Calu3 (cell line): Measurements from ENCODE around the gene ZNF76. TPM values are rescaled to one million over a fixed set of nuclear protein-coding genes. Genes with fewer than 3 reads are reported as not detected.

Experiments
- Bru-seq: library from RNA; stranded (reverse); fragments of 400-500 nt; gene quantifications from one replicate; lab custom pipeline; 2021; lab: Mats Ljungman, UMichigan
- BruChase-seq, 2 experiments: library from RNA; stranded (reverse); fragments of 400-500 nt; gene quantifications; one replicate each; lab custom pipeline; 2021; lab: Mats Ljungman, UMichigan
- BruUV-seq: library from RNA; stranded (reverse); fragments of 400-500 nt; replicated peaks from 2 replicates; lab custom pipeline; 2021; lab: Mats Ljungman, UMichigan
- CTCF ChIA-PET: fragments of 300-600 bp; sonication (Branson Sonifier 250); formaldehyde crosslinking; loops from one replicate; lab custom pipeline; 2022; ENCODE audit warnings: antibody characterized with exemption; lab: Charles Lee
- DNase-seq: peaks from one replicate; pipeline ENCODE4 v3.0.0; 2022
- H3K27ac Mint-ChIP-seq: one replicate; pipeline ENCODE4 v1.8.0; 2022; ENCODE audit warnings: mixed read lengths; ENCODE audit not compliant: unreplicated experiment
- H3K27me3 Mint-ChIP-seq: one replicate; pipeline ENCODE4 v1.8.0; 2022; ENCODE audit warnings: mixed read lengths; ENCODE audit not compliant: unreplicated experiment
- H3K36me3 Mint-ChIP-seq: one replicate; pipeline ENCODE4 v1.8.0; 2022; ENCODE audit warnings: mild to moderate bottlenecking, moderate library complexity, mixed read lengths; ENCODE audit not compliant: insufficient read depth, unreplicated experiment
- H3K4me1 Mint-ChIP-seq: one replicate; pipeline ENCODE4 v1.8.0; 2022; ENCODE audit warnings: mild to moderate bottlenecking, low read depth, mixed read lengths; ENCODE audit not compliant: unreplicated experiment
- H3K4me3 Mint-ChIP-seq: one replicate; pipeline ENCODE4 v1.8.0; 2022; ENCODE audit warnings: mild to moderate bottlenecking, low read depth, moderate library complexity, mixed read lengths; ENCODE audit not compliant: unreplicated experiment
- H3K9me3 Mint-ChIP-seq: one replicate; pipeline ENCODE4 v1.8.0; 2022; ENCODE audit warnings: low read depth, mixed read lengths; ENCODE audit not compliant: unreplicated experiment
- CTCF ChIP-seq: fragments of 200-600 bp; IDR thresholded peaks from one replicate; pipeline ENCODE4 v1.8.0; 2022; ENCODE audit warnings: antibody characterized with exemption; ENCODE audit not compliant: unreplicated experiment
- intact Hi-C: fragments of 100-400 bp; cut with micrococcal nuclease; formaldehyde crosslinking; loops from one replicate; pipeline ENCODE4 v1.10.0; 2022; ENCODE audit not compliant: unreplicated experiment
- long read RNA-seq: library from polyadenylated mRNA; stranded (forward); transcript quantifications from one replicate; pipeline ENCODE4 v2.0.0, GENCODE V29; 2022
- total RNA-seq: library from RNA; stranded (reverse); gene quantifications from 2 replicates; pipeline ENCODE4 v1.2.3, GENCODE V29; 2022

Gene ZNF76
- total RNA-seq: 52.0 and 60.0 TPM in 2 replicates
- Bru-seq, nascent RNA: percentile 76 among the genes with signal in this experiment
- percentile 77 among the genes with signal in this experiment for BruChase-seq, experiment 1, labeled RNA remaining after a 6-hour chase
- BruChase-seq, experiment 2, labeled RNA remaining after a 2-hour chase: percentile 79 among the genes with signal in this experiment
- long read RNA-seq, transcript ZNF76-203 (14 exons, 2,716 nt): major isoform, 11 of 49 reads
- long read RNA-seq, transcript ZNF76-202 (13 exons, 2,447 nt): minor isoform, 6 of 49 reads
- long read RNA-seq, partial matches to known transcripts: 16 of 49 reads
- long read RNA-seq, other reads (novel, unspliced or antisense): 16 of 49 reads

- peak within 1 kb of the TSS; percentile 98 for H3K4me3 Mint-ChIP-seq
- H3K36me3 Mint-ChIP-seq: peaks cover 29% of the 10 kb centered on the region
- no peaks in the 10 kb centered on the region for H3K9me3 Mint-ChIP-seq
- TF ChIP-seq CTCF: no peak
- peak within 1 kb of the TSS; percentile 99 for H3K27ac Mint-ChIP-seq
- intact Hi-C loops: no loop called here
- no peaks in the 10 kb centered on the region for H3K27me3 Mint-ChIP-seq
- CTCF ChIA-PET: interaction anchor here (0.5 to 2.2 kb wide), 13 partner anchors 10 to 651 kb away, joined by 3 to 11 read pairs (median 4); partner anchors contain the start of gene TAF11
- BruUV-seq: no TSS peak
- peak; percentile 100 for DNase-seq
- peaks cover 39% of the 10 kb centered on the region for H3K4me1 Mint-ChIP-seq
Observed at GRCh38 chr6:35259194-35259947, at the start of gene ZNF76. TSS of gene ZNF76 (plus strand) at chr6:35259735. CDS start at chr6:35281152, 21,417 bp downstream.

DNA sequence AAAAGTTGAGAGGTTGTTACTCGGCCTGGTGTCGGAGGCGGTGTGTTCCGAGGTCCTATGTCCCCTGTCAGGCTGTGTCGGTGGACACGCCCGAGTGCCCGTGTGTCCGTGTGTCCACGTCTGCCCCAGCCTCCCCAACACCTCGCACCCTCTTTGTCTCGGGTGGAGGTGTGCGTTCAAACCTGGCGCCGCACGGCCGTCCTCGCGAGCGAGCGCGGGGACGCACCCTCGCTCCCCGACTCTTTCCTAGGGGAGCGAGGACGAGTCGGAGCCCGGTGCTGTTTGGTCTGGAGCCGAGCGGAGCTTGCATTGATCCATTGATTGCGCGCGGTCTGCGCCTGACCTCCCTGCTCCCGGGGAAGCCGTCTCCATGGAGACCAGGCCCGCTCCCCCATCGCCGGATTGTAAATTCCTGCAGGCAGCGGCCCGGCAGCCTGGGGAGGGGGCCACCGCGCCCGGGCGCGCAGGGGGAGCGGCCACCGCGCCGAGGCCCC lies 46.2 kb upstream of the ZNF76 start:
- Mint-ChIP-seq H3K36me3 (peaks cover 8% of the 10 kb centered on the region), H3K4me1 (peaks cover 20% of the 10 kb centered on the region), H3K9me3 (no peaks in the 10 kb centered on the region), H3K27me3 (peaks cover 93% of the 10 kb centered on the region), H3K27ac (no peak overlapping the region), H3K4me3 (peak overlapping the region; percentile 62)
- CTCF ChIA-PET: interaction anchor here (1.0 kb wide), 1 partner anchor 28 kb away, joined by 3 read pairs; no protein-coding TSS in a partner anchor
- BruUV-seq: no TSS peak
- TF ChIP-seq CTCF: no peak
- intact Hi-C loops: no loop called here
- no peak for DNase-seq

DNA sequence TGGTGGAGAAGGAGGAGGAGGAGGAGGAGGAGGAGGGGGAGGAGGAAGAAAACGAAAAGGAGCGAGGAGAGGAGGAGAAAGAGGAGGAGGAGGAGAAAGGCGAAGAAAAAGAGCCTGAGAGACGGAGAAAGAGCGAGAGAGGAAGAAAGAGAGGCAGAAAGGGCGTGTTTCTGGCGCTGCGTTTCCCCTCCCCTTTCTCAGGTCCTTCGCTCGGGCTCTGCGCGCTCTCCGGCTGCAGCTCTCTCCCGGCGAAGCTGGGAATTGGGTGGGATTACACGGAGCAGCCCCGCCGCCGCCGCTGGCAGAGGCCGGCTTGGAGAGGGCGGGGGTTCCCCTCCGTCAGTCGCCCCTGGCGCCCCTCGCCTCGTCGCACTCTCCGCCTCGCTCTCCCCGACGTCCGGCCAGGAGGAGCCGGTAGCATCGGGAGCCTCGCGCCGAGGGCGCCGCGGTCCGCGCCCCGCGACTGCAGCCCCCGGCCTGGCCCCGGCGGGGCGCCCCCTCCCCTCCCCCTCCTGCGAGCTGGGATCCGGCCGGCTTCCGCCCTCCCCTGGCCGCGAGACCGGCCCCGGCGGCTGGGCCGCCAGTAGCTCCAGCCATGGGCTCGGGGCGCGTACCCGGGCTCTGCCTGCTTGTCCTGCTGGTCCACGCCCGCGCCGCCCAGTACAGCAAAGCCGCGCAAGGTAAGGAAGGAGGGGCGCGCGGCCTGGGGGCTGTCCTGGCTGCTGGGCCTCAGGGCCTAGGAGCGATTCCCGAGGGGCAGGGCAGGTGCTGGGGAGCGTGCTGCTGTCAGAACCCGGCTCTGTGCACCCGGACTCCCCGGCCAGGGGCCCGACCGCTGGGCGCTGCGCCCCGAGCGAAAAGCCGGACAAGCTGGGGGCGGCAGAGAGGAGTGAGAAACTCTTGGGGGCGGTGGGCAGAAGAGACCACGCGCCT lies 45.4 kb upstream of the ZNF76 start, which contains the start of gene SCUBE3:
SCUBE3 (plus strand) TSS at position 133 of the 933 bp plus-strand sequence; CDS start at position 596, 463 bp downstream.
- peaks cover 8% of the 10 kb centered on the region for H3K36me3 Mint-ChIP-seq
- peaks cover 92% of the 10 kb centered on the region for H3K27me3 Mint-ChIP-seq
- no peak within 1 kb of the TSS for H3K27ac Mint-ChIP-seq
- no TSS peak for BruUV-seq
- intact Hi-C loops: no loop called here
- CTCF ChIA-PET: interaction anchor here (0.6 to 1.4 kb wide), 4 partner anchors 15 to 64 kb away, joined by 3 to 4 read pairs (median 3); no protein-coding TSS in a partner anchor
- H3K9me3 Mint-ChIP-seq: no peaks in the 10 kb centered on the region
- DNase-seq: peak; percentile 51
- H3K4me3 Mint-ChIP-seq: peak within 1 kb of the TSS; percentile 62
- TF ChIP-seq CTCF: no peak
- H3K4me1 Mint-ChIP-seq: peaks cover 20% of the 10 kb centered on the region
